Activated CD8-positive, alpha-beta memory T cell treated with anti-CD3 and anti-CD28 coated beads, Interleukin-2, amount 50 U/mL, for 48 hours (primary cell): ENCODE data around the gene SEC22C.

Experiments used
- DNase-seq: peaks from one replicate; pipeline ENCODE4 v3.0.0-alpha.2; 2020

The SEC22C gene

DNA sequence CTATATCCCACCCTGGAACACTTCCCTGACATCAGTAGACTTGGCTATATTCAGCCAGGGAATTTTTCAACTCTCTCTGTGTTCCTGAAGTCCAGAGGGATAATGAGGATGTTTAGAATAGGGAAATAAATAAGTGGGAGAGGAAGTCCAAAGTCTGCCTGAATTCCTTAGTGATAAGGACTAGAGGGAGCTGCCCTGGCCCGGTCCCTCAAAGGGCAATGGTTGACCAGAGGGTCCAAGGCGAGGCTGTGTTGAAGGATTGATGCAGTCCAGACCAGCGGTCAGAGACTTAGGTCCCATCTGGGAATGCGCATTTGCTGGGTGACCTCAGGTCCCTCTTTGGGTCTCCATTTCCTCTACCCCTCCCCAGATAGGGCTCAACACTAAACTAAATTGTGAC lies 71.4 kb downstream of the SEC22C start:
- DNase-seq = no peak

DNA sequence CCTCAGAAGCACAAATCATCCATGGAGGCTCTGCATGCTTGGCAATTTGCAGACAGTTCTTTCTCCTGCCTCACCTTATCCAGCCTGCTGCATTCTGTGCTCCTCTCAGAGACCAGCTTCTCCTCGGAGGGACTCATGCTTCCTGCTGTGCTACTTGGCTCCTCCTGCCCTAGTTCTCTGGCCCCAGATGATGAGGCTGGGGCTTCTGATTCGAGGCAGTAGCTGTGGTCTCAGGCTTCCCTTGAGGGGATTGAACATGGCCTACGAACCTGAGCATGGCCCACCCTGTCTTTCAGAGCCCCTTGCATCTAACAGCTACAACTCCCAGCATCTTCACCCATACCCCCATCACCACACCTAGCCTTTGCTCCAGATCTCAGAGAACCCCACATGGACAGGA lies 72.7 kb downstream of the SEC22C start:
- DNase-seq = no peak

DNA sequence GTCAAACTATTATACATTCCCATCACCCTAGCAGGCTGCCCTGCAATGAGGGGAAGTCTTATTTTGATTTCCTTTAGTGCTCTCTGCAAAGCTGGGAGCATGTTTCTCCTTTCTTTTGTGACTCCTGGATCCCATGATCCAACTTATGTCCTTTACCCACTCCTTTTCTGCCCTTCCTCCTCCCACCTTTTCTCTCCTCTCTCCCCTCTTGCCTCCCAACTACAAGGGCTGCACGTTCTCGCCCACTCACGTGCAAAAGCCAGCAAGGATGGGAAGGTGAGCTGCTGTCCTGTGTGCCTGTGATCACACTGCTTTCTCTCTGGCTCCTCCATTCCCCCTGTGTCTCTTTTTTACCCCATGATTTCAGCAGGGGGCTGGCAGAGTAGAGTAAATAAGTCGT lies 73.2 kb downstream of the SEC22C start:
- no peak for DNase-seq

DNA sequence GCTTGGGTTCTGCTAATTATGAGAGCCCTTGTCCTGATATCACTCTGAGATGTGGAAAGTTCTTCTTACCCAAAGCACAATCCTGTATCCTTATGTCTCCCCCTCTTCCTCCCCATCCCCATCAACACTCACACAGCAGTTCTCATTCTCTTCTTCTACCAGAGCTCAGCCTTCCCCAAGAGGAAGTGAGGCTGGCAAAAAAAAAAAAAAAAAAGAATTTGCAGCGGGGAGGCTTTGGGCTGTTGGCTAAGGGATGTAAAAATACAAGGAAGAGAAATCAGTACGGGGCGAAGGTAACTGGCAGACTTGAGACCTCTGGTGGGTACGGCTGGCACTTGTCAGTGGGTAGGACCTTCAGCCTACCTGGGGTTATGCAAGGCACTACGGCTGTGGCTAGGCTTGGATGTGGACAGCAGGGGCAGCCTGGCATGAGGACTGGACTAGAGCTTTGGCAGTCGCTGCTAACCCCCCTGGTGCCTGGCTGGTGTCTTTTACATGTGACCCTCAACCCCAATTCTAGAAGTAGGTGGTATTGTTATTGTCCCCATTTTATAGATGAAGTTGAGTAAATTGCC lies 73.9 kb downstream of the SEC22C start:
- peak; percentile 51 for DNase-seq

DNA sequence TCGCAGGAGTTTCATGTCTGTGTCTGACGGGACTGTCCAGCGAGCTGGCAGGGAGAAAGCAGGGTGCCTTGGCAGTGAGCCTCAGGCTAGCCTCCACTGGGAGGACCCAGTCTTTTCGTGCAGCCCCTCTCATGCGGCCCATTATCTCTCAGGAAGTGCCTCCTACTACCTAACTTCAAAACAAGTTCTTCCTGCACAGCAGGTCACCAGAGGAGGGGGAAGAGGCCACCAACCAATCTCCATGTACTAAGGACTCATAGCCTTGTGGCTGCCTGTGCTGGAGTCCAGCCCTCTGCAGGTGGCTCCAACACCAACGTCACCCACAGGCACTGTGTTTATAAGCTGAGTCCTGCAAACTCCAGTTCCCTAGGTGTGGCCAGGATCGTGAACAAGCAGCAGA lies 74.5 kb downstream of the SEC22C start:
- DNase-seq = peak; percentile 52

DNA sequence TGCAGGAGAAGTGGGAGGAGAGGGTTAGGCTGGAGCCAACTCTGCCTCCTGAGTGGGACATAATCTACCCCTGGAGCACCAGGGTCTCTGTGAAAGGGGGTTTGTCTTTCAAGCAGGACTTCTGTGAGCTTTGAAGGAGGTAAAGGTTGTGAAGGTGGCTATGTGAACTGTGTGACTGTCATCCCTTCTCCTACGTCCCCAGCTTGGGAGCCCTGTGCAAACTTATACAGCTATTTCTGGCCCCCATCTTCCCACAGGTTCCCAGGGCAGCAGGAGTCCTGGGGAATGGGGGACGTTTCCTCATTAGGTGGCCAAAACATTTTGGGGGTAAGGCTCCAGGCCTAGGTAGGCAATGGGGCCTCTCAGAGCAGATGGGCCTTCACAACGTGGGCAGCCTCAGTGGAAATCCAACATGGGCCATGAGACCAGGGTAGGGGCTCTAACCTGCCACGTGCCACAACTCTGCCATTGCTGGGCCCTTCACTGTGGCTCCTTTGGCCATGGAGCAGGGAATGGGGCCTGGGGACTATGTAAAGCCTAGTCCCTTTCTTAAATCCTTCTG lies 75.8 kb downstream of the SEC22C start:
- peak; percentile 46 for DNase-seq

DNA sequence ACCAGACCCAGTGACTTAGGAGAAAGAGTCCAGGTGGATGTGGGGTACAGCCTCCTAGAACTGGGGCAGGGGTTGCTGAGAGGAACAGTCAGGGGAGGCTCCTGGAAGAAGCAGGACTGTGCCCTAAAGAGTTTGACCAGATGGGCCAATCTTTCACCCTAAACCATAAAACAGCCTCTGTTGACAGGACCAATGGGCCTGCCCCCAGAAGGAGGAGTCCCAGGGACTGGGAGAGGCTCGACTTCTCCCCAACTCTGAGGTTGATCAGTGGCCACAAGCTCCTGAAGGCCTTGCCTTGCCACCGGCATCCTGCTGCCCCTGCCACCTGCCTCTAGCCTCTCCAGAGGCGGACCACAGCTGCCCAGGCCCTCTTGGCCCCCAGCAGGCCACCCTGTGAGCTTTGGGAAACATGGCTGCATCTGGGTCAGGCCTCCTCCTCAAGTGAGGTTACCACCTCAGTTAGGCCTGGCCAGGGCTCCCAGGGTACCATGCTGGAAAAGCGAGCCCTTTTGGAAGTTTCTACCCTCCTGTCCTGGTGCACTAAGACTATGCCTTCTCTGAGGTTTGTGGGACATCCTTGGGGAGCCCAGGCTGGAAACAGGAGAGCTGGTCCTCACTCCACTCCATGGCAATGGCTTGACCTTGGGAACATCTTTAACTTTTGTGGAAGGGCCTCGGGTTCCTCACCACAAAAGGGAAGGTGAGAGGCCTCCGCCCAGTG lies 76.5 kb downstream of the SEC22C start:
- peak; percentile 48 for DNase-seq

DNA sequence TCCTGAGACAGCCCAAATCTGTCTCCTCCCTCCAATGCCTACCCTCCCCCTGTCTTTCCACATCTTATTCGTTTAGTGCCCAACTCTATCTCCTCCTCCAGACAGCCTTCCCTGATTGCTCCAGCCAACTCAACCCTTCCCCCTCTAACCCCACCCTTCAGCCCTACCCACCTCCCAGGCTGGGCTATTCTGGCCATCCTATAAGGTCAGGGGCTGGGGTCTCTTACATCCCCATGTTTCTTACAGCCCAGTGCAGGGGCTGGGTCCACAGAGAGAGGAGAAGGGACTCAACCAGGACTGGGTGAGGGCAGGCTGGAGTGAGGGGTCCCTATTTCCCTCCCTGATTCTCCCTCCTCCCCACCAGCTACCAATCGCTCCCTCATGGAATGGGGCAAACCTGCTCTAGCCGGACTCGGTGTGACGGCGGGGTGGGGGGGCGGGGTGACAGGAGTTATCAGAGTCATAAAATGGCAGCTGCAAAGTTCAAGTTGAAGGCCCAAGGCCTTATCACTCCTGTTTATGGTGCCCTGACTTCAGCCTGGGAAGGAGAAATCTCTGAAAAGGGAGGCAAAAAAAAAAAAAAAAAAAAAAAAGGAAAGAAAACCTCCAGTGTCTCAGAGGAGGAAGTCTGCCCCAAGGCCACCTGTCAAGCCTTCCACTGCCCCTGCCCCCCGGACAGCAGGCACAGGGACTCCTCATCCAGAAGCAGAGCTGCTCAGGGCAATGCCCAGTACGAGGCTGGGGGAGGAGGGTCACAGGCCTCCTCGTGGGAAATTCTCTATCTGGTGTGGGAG lies 77.2 kb downstream of the SEC22C start:
- DNase-seq = peak; percentile 47

DNA sequence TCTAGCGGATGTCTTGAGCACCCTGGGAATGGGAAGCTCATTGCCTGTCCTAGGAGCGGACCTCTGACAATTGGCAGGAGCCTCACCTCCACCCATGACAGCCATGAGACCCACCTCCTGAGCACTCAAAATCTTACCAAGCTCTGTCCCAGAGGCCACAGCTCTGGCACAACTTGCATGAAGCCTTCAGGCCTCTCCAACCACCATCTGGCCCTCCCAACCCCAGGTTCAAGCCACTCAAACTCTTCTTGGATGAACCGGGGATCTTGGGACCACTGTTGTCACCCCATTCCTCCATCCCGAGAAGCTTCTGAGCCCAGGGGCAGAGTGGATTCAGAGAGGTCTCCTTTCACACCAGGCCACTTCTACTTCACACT lies 77.8 kb downstream of the SEC22C start:
- DNase-seq = peak; percentile 48

DNA sequence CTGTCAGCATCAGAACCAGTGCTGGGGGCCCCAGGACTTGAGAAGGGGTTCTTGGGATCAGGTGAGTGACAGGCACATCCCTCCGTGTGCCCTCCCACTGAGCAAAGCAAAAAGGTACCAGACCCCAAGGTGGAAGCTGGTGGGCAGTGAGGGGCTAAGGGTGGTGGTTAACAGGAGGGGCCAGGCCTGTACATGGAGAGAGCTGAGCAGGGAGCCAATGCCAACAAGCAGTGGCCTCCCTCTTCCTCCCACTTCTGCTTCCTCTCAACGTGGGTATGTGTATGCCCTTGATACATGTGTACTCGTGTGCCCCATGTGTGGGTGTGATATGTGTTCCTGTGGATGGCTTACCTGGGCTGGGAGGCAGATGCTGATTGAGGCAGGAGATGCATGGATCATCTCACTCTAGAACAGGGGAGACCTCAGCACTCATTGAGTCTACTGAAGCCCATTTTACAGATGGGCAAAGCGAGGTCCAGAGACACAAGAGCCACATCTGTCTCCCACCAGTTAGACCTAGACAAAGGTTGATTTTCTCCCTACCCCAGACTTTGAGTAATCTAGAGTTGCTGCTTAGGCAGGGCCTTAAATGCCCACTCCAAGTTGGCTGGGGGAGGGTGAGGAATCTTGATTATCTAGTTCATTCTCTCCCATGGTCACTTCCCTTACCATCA lies 78.4 kb downstream of the SEC22C start:
- DNase-seq = no peak

DNA sequence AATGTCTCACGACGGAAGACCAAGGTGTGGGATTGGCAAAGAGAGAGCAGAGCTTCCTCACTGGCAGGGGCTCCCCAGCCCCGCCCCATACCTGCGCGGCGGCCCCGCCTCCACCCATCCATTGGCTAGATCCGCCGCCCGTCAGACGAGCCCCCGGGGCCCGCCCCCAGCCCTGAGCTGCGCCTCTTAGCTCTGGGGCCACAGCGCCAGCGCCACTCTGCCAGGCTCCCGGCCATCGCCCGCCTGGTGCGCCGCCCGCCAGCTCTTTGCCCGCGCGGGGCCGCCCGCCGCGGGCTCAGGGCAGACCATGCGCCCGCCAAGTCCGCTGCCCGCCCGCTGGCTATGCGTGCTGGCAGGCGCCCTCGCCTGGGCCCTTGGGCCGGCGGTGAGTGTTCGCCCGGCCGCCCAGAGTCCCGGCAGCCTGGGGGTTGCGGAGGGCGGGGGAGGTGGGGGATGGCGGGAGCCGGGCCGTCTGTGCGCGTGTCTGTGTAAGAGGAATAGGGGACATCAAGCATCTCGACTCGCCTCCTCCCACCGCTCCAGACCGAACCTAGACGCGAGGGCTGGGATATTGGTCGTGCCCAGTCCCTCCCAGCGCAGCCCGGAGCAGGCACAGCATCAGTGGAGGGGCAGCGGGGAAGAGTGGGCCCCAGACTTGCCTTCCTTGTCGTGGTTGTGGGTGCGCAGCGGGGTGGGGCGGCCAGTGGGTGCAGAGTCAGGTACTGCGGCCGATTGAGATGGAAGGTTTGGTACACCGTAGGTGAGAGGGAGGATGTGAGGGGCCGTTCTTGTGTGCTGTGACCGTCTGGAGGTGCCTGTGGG lies 79.1 kb downstream of the SEC22C start, which contains the start of gene VIPR1:
Gene VIPR1, plus strand, starts transcription at position 215 of the 822 bp plus-strand sequence. Its CDS starts 93 bp downstream, at position 308.
- DNase-seq = peak; percentile 93

DNA sequence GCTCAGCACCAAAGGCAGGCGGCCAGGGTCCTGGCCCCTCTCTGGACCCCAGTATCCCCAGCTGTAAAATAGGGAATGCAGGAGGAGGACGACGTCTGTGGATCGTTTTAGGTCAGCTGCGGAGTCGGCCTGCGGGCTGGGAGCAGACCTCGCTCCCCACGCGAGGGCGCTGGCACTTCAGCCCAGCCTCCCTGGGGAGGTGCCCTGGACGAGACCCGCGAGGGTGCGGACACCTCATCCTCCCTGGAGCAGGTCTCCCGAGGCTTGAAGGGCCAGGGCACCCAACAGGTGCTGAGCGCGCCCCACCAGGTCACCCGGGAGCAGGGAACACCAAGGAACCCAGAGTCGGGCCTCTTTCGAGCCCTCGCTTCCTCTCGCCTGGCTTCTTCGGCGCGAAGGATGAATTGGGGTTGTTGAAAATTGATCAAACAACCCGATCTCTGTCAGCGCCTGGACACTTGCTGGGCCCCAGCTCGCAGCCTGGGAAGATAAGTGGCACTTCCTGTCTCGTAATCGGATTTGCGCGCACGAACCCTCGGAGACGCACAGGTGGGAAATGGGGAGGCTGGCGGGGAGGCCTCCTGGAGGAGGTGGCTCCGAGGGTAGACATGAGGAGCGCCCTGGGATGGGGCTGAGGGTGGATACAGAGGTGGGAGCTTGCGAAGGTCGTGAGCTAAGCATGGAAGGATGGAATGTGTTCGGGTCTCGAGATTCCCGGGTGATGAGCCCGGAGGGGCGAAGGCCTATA lies 79.9 kb downstream of the SEC22C start:
- DNase-seq = peak; percentile 82

DNA sequence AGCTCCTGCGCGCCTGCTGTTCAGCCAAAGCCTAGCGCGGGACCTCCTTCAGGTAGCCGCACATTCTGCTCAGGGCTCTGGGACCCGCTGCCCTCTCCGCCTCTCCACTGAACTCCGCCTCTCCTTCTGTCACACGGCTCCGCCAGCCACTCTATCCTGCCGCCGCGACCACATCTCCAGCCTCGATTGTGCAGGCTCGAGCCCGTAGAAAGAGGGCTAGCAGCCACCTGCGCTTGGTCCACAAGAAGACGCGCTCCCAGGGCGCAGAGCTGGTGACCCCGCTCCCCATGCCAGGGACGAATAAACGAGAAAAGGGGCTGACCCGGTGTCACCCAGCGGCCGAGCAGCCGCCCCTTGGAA lies 80.5 kb downstream of the SEC22C start:
- DNase-seq = no peak

DNA sequence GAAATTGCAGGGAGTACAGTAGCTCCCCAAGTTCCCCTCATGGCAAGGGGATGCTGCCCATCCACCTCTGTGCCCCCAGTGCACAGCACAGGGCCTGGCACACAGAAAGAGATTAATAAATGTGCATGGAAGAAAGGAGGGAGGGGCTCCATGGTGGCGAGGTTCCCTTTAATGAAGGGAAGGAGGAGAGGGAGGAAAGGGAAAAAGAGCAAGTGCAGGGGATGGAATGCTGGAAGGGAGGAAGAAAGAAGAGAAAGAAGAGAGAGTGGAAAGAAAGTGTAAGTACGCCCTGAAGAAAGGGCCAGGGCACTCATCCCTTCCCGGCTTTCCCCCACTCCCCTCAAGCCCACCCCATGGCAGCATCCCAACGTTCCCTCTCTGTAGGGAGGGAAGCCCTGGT lies 80.9 kb downstream of the SEC22C start:
- DNase-seq = no peak

DNA sequence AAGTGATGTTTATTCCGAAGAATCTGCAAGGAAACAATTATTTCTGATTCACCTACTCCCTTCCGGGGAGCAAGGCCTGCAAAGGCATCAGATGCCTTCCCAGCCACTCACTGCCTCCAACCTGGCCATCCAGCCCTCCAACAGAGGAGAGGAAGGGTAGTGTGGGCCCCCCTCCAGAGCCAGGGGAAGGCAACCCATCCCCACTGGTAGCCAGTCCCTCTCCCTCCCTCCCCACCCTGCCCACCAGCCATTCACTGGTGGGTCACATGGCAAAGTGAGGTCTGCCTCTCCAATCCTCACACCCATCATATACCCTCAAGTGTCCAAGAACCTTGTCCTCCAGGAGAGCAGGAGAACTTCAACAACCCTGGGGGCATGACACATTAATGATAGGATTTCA lies 81.7 kb downstream of the SEC22C start:
- DNase-seq = peak; percentile 44

DNA sequence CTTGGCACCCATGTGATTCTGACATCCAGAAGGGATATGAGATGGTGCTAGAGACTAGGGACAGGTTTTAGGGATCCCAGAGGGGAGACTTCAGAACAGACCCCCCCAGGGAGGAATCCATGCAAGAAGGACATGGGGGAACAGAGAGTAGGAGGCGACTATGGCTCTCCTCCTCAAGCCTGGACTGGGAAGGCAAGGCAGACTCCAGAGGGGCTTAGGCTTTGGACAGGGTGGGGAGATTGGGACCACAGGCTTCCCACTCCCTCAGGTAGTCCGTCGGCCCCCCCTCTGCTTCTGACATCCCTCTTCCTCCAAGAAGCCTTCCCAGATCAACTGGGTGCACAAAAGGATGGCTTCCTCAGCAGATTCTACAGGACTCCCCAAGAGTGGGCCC lies 82.3 kb downstream of the SEC22C start:
- DNase-seq = peak; percentile 30

DNA sequence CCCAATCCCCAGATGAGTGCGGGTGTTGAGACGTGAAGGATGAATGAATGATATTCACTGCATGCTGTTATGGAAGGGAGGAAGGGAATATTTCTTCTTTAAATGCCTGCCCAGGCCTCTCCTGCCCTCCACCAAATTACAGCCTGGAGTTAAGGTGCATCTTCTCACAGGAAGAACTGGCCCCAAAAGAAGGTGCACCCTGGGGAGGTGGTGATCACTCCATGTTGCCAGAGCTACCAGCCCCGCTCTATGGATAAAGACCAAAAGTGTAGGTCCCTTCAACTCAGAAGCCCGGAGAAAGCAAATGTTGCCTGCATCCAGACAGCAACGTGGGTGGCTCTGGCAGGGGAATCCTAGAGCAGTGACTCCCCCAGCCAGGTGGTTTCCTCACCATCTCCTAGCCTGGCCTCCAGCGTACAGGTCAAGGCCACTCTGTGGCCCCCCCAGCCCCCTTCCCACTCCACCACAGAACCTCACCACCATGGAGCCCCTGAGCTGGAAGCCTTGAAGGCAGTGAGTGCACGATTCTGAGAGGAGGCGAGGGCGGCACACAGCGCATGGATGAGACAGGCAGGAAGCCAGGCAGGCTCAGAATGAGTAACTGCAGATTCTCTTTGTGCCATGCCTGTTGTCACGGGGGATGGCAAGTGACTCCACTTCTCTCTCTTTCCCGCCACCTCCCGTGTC lies 82.8 kb downstream of the SEC22C start:
- DNase-seq = peak; percentile 47

DNA sequence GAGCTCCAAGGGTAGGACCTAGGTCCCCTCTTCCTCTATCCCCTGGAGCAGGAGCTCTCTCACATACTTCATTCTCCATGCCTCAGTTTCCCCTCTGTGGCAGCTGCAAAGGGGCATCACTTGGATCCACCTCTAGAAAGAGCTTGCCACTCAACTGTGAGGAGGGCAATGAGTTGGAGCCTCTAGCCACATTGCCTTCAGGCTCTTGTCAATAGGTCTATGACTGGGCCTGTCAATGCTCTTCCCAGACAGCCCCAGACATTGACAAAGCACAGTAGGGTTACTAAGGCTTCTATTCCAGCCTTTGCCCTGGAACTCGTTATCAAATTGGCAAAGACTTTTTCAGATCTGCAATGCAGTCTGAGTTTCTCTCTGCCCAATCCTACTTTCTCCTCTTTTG lies 83.7 kb downstream of the SEC22C start:
- DNase-seq = peak; percentile 29
